Epithelial cell of prostate (primary cell): ENCODE data around the gene TIMD4.
"Not testable (repeated sequence)": the region's sequence is repeated elsewhere in the genome, so short reads cannot be mapped to it uniquely, and the experiment has no call there.

Source experiments
- DNase-seq: peaks from one replicate; pipeline ENCODE4 v3.0.0-alpha.2; 2011; ENCODE audit warnings: low read depth, low spot score
- H3K27ac ChIP-seq: fragments of 450-650 bp; 2 replicates; pipeline ENCODE4 v1.5.1; 2017; ENCODE audit warnings: mild to moderate bottlenecking

Gene TIMD4

GRCh38 chr5:156925767-156926166 lies 37.3 kb downstream of the TIMD4 start:
- H3K27ac ChIP-seq, result not testable (repeated sequence)

GRCh38 chr5:156922207-156922792 lies 40.7 kb downstream of the TIMD4 start:
- H3K27ac ChIP-seq, result no peak overlapping the region
- DNase-seq, result no peak

More at GRCh38 chr5:156925767-156926166, 37.3 kb downstream of the TIMD4 start:
- not testable (repeated sequence) for DNase-seq

GRCh38 chr5:156920861-156921431 lies 42.1 kb downstream of the TIMD4 start:
- H3K27ac ChIP-seq, result no peak overlapping the region

GRCh38 chr5:156920042-156920860 lies 42.8 kb downstream of the TIMD4 start:
- no peak for DNase-seq
- no peak overlapping the region for H3K27ac ChIP-seq

More at GRCh38 chr5:156920861-156921431, 42.1 kb downstream of the TIMD4 start:
- DNase-seq, result no peak

- DNase-seq, result no peak
- H3K27ac ChIP-seq, result no peak overlapping the region
These were observed 44.6 kb downstream of the TIMD4 start for GRCh38 chr5:156918311-156918845.

GRCh38 chr5:156914371-156914737 lies 48.7 kb downstream of the TIMD4 start:
- no peak overlapping the region for H3K27ac ChIP-seq
- no peak for DNase-seq

GRCh38 chr5:156913719-156914370 lies 49.2 kb downstream of the TIMD4 start:
- no peak for DNase-seq
- no peak overlapping the region for H3K27ac ChIP-seq

GRCh38 chr5:156913355-156913718 lies 49.7 kb downstream of the TIMD4 start:
- H3K27ac ChIP-seq, result no peak overlapping the region

GRCh38 chr5:156912869-156913268 lies 50.2 kb downstream of the TIMD4 start:
- no peak for DNase-seq
- H3K27ac ChIP-seq, result no peak overlapping the region

More at GRCh38 chr5:156913355-156913718, 49.7 kb downstream of the TIMD4 start:
- DNase-seq, result no peak

GRCh38 chr5:156909180-156909579 lies 53.8 kb downstream of the TIMD4 start:
- H3K27ac ChIP-seq, result no peak overlapping the region
- DNase-seq, result no peak

GRCh38 chr5:156907667-156908066 lies 55.4 kb downstream of the TIMD4 start:
- DNase-seq, result no peak

GRCh38 chr5:156906807-156907206 lies 56.2 kb downstream of the TIMD4 start:
- no peak overlapping the region for H3K27ac ChIP-seq
- no peak for DNase-seq

More at GRCh38 chr5:156907667-156908066, 55.4 kb downstream of the TIMD4 start:
- H3K27ac ChIP-seq, result no peak overlapping the region

- no peak for DNase-seq
- no peak overlapping the region for H3K27ac ChIP-seq
These were observed 66.5 kb downstream of the TIMD4 start for GRCh38 chr5:156896546-156896945.

GRCh38 chr5:156893517-156893916 lies 69.5 kb downstream of the TIMD4 start:
- DNase-seq, result no peak
- no peak overlapping the region for H3K27ac ChIP-seq

GRCh38 chr5:156892864-156893263 lies 70.2 kb downstream of the TIMD4 start:
- no peak for DNase-seq
- no peak overlapping the region for H3K27ac ChIP-seq

- no peak for DNase-seq
These were observed 70.8 kb downstream of the TIMD4 start for GRCh38 chr5:156892223-156892622.

GRCh38 chr5:156888520-156888919 lies 74.5 kb downstream of the TIMD4 start:
- DNase-seq, result no peak

More at GRCh38 chr5:156892223-156892622, 70.8 kb downstream of the TIMD4 start:
- no peak overlapping the region for H3K27ac ChIP-seq

GRCh38 chr5:156883316-156883875 lies 79.6 kb downstream of the TIMD4 start:
- no peak overlapping the region for H3K27ac ChIP-seq
- DNase-seq, result no peak

More at GRCh38 chr5:156888520-156888919, 74.5 kb downstream of the TIMD4 start:
- H3K27ac ChIP-seq, result no peak overlapping the region

GRCh38 chr5:156879665-156880285 lies 83.3 kb downstream of the TIMD4 start:
- H3K27ac ChIP-seq, result no peak overlapping the region
- no peak for DNase-seq

- no peak overlapping the region for H3K27ac ChIP-seq
- DNase-seq, result no peak
These were observed 91.8 kb downstream of the TIMD4 start for GRCh38 chr5:156871212-156871611.
